HL-60 (cell line): ENCODE data around the gene PBX3.

Experiments used
- CTCF ChIP-seq: IDR thresholded peaks from one replicate; pipeline ENCODE4 v1.5.1; 2011; ENCODE audit warnings: low read length, control low read depth, inconsistent platforms; ENCODE audit not compliant: insufficient read depth
- GABPA ChIP-seq: IDR thresholded peaks from 2 replicates; pipeline ENCODE4 v1.6.1; 2012; ENCODE audit warnings: low read depth
- POLR2AphosphoS5 ChIP-seq: IDR thresholded peaks from 2 replicates; pipeline ENCODE4 v1.6.1; 2012; ENCODE audit warnings: low read depth
- REST ChIP-seq: IDR thresholded peaks from 2 replicates; pipeline ENCODE4 v1.6.1; 2012; ENCODE audit warnings: low read depth; ENCODE audit not compliant: insufficient replicate concordance

DNA sequence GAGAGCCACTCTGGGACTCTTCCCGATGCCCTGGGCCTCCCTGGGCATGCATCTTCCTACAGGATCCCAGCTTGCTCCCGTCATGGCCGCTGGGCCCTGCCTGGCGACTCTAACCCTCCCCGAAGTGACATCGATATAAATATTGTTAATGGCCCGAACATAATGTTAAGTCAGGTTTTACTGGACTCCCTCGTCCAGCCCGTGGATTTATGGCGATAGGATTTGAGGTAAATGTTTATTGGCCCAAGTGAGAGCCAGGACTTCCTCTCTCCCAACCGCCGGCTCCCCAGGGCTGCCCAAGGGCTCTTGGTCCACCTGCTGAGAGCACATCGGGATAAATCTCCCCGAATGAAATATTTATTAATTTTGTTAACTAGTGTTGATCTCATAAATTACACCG is 246.3 kb downstream of the PBX3 start:
- TF ChIP-seq CTCF (no peak), POLR2AphosphoS5 (no peak), REST (no peak), GABPA (no peak)
